Colon (tissue), 2 donors: ENCODE results near the gene EBI3.
"Not testable (repeated sequence)": the region's sequence is repeated elsewhere in the genome, so short reads cannot be mapped to it uniquely, and the experiment has no call there.

Source experiments
- FAIRE-seq: peaks from 2 replicates; lab custom pipeline; 2012; peaks lifted over from hg19 to GRCh38; lab: Jason Lieb, UNC
- donor health status: control.
- donor health status: control.

Gene EBI3

GRCh38 chr19:4200940-4201542, 28.3 kb upstream of the EBI3 start:
- no peak for FAIRE-seq

- no peak for FAIRE-seq
Measured at GRCh38 chr19:4201798-4202197, 27.5 kb upstream of the EBI3 start.

GRCh38 chr19:4206818-4207484, 22.4 kb upstream of the EBI3 start:
- FAIRE-seq: no peak

GRCh38 chr19:4208385-4209094, 20.8 kb upstream of the EBI3 start:
- FAIRE-seq: no peak

GRCh38 chr19:4210166-4210731, 19.1 kb upstream of the EBI3 start:
- no peak for FAIRE-seq

DNA sequence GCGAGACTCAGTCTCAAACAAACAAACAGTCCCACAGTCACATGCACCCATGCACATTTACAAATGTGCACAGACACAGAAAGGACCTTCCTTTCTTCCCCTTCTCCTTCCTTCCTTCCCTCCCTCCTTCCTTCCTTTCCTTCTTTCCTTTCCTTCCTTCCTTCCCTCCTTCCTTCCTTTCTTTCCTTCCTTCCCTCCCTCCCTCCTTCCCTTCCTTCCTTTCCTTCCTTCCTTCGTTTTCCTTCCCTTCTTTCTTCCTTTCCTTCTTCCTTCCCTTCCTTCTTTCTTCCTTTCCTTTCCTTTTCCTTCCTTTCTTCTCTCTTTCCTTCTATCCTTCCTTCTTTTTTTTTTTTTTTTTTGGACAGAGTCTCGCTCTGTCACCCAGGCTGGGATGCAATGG, 16.2 kb upstream of the EBI3 start:
- FAIRE-seq: no peak

GRCh38 chr19:4215807-4216206, 13.5 kb upstream of the EBI3 start:
- no peak for FAIRE-seq

- FAIRE-seq: no peak
Measured at GRCh38 chr19:4216846-4217245, 12.5 kb upstream of the EBI3 start.

DNA sequence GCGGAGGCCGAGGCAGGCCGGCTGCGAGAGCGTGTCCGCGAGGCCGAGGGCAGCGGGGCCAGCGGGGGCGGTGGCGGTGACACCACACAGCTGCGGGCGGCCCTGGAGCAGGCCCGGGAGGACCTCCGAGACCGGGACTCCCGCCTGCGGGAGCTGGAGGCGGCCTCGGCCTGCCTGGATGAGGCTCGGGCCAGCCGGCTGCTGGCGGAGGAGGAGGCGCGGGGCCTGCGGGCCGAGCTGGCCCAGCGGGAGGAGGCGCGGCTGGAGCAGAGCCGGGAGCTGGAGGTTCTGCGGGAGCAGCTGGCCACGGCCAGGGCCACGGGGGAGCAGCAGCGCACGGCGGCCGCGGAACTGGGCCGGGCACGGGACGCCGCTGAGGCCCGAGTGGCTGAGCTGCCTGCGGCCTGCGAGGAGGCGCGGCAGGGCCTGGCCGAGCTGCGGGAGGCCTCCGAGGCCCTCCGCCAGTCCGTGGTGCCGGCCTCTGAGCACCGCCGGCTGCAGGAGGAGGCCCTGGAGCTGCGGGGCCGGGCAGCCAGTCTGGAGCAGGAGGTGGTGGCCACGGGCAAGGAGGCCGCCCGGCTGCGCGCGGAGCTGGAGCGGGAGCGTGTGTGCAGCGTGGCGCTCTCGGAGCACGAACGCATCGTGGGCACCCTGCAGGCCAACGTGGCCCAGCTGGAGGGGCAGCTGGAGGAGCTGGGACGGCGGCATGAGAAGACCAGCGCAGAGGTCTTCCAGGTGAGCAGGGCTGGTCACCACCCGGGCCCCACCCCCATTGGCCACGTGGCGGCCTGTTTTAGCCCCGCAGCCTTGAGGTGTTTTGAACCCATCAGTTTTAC, 11.7 kb upstream of the EBI3 start:
- no peak for FAIRE-seq

- FAIRE-seq: not testable (repeated sequence)
Measured at GRCh38 chr19:4218523-4218922, 10.8 kb upstream of the EBI3 start.

- FAIRE-seq: no peak
Measured at GRCh38 chr19:4220188-4220587, 9.1 kb upstream of the EBI3 start.

- FAIRE-seq: no peak
Measured at GRCh38 chr19:4224470-4224869, 4.9 kb upstream of the EBI3 start.

- FAIRE-seq: no peak
Measured at GRCh38 chr19:4225885-4226284, 3.4 kb upstream of the EBI3 start.

- FAIRE-seq: no peak
Measured at GRCh38 chr19:4227771-4228170, 1.6 kb upstream of the EBI3 start.

DNA sequence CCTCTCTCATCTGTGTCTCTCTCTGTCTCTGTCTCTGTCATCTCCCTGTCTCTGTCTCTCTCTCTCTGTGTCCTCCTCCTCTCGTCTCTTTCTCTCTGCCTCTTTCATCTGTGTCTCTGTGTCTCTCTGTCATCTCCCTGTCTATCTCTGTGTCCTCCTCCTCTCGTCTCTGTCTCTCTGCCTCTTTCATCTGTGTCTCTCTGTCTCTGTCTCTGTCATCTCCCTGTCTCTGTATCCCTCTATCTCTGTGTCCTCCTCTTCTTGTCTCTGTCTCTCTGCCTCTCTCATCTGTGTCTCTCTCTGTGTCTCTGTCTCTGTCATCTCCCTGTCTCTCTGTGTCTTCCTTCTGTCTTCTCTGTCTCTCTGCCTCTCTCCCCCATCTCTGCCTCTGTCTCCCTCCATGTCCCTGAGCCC, 551 bp upstream of the EBI3 start:
- FAIRE-seq: no peak

- not testable (repeated sequence) for FAIRE-seq
Measured at GRCh38 chr19:4230237-4230636, 914 bp downstream of the EBI3 start.

- FAIRE-seq: not testable (repeated sequence)
Measured at GRCh38 chr19:4231521-4231920, 2.2 kb downstream of the EBI3 start.

DNA sequence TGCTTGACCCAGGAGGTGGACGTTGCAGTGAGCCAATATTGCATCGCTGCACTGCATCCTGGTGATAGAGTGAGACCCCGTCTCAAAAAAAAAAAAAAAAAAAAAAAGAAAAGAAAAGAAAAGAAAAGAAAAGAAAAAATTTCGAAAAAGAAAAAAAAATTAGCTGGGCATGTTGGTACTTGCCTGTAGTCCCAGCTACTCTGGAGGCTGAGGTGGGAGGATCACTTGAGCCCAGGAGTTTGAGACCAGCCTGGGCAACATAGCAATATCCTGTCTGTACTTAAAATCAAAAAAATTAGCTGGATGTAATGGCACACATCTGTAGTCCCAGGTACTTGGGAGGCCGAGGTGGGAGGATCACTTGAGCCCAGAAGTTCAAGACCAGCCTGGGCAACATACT, 2.8 kb downstream of the EBI3 start:
- FAIRE-seq: not testable (repeated sequence)

DNA sequence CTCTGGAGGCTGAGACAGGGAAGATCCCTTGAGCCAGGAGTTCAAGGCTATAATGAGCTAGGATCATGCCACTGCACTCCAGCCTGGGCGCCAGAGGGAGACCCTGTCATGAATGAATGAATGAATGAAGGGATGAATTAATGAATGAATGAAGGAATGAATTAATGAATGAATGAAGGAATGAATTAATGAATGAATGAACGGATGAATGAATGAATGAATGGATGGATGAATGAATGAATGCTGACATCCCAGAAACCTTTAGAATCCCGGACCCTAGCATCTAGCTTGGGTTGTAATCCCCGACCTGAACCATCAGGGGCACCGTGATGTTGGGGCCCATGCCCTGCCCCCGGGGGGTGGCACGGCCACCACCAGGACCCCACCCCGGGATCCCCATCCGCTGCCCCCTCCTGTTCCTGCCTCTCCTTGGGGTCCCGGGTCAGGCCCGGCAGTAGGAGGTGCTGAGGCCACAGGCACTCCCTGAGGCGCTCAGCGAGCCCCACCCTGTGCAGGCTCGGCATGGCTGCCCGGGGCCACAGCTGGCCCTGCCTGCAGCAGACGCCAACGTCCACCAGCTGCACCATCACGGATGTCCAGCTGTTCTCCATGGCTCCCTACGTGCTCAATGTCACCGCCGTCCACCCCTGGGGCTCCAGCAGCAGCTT, 3.4 kb downstream of the EBI3 start:
- no peak for FAIRE-seq

DNA sequence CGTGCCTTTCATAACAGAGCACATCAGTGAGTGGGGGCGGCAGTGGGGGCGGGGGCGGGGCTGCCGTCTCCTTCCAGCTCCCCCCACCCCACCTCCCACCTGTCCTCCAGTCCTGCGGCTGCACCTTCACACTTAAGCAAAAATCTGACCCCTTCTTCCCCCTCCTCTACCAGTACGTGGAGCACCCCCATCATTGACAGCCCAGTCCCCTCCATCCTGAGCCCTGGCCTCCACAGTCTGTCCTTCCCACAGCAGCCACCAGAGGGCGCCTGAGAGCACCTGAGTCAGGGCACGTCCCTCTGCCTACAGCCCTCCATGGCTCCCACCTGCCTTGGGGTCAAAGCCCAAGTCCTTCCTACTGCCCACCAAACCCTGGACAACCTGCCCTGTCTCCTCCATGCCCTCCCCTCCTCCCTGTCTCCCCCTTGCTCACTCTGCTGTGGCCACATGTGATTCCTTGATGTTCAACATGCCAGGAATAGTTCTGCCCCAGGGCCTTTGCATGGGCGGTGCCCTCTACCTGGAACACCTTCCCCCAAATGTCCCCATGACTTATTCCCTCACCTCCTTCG, 4.0 kb downstream of the EBI3 start:
- FAIRE-seq: no peak

- no peak for FAIRE-seq
Measured at GRCh38 chr19:4234142-4234861, 5.0 kb downstream of the EBI3 start.
